ENCODE measurements around the gene LOXL1. TPM values are rescaled to one million over a fixed set of nuclear protein-coding genes. Genes with fewer than 3 reads are reported as not detected.
A peak's percentile ranks its signal among the peaks of the same experiment; 100 is the strongest.

LOXL1 gene
- total RNA-seq, 1 experiment from 2014 or later = 10.4 TPM

DNA sequence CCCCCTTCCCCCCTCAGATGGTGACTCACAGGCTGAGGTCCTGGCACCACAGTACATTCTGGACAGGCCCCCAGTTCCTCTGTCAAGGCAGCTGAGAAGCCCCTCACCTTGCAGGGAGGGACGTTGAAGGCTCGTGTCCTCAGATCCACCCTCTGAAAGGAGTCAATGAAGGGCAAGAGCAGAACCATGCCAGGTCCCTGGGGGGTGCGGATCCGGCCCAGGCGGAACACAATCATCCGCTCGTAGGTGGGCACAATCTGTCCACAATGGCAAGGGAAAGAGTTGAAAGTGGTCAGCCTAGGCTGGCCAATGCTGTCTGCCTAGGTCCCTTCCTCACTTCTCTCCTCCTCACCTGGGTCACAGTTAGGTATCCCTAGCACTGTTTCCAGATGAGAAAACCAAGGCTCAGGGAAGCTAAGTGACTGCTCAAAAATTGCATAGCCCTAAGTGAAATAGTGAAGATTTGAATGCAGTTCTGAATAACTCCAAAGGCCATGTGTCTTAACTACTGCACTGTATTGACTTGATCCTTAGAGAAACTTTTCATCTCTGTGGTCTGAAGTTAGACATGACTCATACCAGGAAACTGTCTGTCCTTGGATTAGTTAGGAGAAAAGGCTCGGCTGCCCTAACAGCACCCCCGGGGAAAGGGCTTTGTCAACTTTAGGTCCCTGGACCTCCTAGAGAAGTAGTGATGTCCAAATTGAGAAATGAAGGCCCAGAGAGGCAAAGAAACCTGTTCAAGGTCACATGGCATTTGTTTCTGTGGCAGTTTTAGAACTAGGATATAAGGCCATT lies 62.9 kb downstream of the LOXL1 start:
- DNase-seq (ENCODE audit: extremely low read depth, low read depth) = no peak

DNA sequence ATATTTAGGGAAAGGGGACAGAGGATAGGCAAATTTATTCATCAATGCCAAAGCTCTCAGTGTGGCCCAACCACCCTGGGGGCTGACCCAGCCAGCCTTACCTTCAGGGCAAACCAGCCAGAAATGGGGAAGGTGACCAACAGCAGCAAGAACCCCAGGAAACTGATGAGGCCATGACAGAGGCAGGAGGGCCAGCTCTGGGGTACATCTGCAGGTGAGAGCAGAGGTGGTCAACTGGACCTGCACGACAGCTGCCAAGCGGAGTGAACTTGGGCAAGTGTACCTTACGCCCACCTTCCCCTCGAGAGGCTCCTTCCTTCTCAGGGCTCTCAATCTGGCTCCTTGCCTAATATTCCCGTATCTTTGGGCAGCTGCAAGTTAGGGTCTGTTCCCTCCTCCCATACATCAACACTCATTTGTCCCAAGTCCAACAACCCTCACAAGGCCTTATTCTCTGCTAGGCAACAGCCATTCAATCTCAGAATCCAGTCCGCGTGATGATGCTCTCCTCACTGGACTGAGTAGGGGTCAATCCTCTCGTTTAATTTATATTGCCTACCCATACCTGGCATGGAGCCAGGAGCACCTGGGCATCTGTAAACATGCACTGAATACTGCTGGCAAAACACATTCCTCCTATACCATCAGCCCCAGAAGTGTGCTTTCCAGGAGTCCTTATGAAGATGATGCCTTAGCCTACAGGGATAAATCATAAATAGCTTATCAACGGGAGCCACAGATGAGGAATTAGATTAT lies 64.2 kb downstream of the LOXL1 start:
- no peak for DNase-seq (ENCODE audit: extremely low read depth, low read depth)

DNA sequence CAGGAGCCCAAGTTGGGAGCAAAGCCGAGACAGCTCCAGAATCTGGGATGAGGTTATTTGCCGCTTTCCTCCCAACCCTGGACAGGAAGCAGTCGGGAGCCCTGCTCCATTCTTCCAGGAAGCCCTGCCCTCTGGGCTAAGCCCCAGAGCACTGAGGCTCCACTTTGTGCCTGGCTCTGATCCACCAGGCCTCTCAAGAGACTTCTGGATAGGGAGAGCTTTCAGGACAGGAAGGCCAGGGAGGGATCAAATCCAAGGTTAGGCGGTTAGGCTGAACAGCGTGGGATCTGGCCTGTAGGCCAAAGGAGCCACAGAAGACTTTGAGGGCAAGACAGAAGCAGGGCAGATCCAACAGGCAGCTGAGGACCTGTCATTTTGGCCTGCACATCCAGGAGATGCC lies 65.0 kb downstream of the LOXL1 start:
- no peak for DNase-seq (ENCODE audit: extremely low read depth, low read depth)

DNA sequence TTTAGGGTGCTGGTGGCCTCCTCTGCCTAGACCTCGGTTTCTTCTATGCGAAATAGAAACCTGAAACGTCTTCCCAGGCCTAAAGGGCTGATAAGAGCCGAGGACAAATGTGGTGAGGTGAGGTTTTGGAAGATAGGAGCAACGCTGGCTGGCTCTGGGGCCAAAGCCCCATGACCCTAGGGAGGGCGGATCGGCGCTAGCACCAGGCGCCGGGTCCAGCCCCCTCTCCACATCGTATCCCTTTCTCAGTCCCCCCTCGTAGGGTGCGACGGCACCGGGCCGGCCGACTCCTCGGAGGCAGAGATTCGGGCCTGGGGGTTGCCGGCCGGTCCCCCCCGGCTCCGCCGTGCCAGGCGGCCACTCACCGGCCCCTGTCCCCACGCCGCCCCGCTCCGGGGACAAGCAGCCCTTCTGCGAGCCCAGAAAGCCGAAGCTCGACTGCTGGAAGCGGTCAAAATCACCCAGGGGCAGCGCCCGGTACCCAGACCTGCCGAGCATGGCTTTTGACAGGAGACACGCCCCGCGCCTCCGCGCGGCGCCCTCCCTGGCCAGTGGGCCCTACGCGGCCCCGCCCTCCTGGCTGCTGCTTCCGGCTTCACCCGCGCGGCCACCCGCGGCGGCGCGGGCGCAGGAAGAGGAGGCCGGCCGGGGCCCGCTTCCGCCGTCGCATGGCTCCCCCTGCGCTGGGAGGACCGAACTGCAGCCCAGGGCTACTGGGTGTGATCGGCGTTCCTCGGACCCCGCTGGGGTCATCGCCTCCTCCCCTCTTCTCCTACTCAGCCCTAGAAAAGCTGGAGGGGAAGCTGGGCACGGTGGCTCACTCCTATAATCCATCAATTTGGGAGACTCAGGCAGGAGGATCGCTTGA lies 65.7 kb downstream of the LOXL1 start, which contains the start of gene STOML1:
STOML1 (minus strand) TSS at position 570 of the 868 bp plus-strand sequence; CDS start at position 498, 72 bp downstream.
- peak; percentile 85 for DNase-seq (ENCODE audit: extremely low read depth, low read depth)

DNA sequence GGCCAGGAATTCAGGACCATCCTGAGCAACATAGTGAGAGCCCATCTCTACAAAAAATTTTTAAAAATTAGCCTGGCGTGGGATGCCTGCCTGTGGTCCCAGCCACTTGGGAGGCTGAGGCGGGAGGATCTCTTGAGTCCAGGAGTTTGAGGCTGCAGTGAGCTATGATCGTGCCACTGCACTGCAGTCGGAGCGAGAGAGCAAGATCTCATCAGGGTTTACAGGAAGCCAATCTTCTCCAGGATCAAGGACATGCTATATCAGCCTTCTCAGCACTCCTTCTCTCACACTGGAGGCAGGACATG lies 66.3 kb downstream of the LOXL1 start:
- DNase-seq (ENCODE audit: extremely low read depth, low read depth) = no peak

DNA sequence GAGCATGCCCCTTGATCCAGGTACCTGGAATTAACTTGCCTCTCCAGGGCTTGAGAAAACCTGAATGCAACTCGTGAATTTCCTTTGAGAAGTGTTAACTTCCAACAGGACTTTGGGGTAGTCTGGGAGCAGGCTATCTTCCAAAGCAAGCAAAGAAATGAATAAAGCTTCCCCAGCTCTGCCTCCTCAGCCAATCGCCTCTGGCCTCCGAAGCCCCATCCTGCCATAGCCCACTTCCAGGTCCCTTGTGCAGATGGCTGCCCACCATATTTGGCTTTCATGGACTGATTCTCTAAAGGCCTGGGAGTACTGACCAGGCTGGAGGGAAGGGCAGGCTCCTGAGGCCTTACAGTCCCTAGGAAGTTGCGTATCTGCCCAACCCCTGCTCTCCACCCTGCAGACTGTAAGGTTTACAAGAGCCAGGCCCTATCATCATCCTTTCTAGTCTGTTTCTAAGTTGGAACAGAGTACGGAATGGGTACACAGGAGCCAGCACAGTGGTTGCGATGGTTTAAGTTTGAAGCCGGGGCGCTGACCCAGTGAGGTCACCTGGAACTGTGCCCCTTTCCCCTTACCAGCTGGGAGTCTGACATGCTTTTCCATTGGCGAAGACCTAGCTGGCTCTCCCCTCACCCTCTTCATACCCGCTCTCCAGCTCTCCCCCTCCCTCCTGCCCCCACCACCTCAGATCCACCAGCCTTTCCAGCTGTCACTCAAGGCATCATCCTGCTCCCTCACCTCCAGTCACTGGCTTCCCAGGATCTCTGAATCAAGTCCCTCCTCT lies 67.1 kb downstream of the LOXL1 start:
- no peak for DNase-seq (ENCODE audit: extremely low read depth, low read depth)

DNA sequence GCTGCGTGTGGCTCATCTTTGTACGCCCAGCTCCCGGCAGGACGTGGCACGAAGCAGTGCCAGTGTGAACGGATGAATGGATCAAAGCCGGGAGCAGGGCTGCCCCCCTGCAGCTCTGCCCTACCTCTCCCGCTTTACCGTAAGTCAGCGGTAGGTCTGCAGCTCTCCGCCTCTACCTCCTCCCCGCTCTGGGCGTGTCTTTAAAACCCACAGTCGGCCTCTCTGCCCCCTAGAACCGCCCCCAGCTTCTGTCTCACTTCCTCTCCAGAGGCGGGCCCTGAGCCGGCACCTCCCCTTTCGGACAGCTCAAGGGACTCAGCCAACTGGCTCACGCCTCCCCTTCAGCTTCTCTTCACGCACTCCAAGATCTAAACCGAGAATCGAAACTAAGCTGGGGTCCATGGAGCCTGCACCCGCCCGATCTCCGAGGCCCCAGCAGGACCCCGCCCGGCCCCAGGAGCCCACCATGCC lies 68.2 kb downstream of the LOXL1 start, which contains the start of gene PML:
PML (plus strand) TSS at position 304 of the 471 bp plus-strand sequence; CDS start at position 401, 97 bp downstream.
- DNase-seq (ENCODE audit: extremely low read depth, low read depth) = peak; percentile 92

DNA sequence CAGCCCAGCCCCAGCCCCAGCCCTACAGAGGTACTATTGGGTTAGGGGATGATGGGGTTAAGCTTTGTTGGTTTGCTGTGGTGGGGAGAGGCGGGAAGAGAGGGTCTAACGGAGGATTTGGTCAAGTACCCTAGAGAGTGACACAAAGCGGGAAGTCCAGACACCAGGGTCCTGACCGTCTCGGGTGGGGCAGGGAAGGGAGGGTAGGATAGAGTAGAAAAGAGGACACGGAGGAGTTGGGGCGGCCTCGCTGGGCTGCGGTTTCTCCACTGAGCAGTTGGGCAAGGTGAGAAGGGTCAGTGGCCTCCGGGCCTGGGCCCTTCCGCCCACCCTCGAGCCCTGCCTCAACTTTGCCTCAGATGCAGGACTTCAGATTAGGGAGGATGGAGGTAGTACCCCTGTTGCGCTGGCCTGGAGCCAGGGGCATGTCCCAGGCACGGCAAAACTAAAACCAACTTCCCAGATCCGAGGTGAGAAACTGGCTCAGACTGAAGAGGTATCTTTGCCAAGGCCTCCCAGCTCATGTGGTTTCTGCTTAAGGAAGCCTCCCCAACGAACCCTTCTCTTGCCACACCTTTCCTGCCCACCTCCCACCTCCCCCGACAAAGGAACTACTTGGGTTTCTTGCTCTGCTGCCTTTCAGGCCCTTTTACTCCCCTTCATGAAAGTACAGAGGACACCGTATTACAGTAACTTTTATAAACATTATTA lies 68.8 kb downstream of the LOXL1 start:
- no peak for DNase-seq (ENCODE audit: extremely low read depth, low read depth)

DNA sequence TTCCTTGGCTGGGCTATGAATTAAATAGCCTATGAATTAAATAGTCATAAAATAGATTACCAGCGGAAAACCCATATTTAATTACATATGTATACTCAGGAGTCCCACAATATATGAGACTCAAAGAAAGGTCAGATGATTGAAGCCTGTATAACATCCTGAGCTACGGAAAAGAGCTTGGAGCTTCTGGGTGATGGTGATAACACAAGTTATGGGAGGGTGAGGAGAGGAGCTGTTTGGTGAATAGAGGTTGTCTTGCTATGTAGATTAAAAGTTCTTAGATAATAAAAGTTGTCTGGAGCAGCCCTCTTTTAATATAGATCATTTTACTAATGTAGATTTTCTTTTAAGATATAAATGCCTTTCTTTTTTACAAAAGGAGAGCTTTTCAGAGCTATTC lies 70.0 kb downstream of the LOXL1 start:
- no peak for DNase-seq (ENCODE audit: extremely low read depth, low read depth)

DNA sequence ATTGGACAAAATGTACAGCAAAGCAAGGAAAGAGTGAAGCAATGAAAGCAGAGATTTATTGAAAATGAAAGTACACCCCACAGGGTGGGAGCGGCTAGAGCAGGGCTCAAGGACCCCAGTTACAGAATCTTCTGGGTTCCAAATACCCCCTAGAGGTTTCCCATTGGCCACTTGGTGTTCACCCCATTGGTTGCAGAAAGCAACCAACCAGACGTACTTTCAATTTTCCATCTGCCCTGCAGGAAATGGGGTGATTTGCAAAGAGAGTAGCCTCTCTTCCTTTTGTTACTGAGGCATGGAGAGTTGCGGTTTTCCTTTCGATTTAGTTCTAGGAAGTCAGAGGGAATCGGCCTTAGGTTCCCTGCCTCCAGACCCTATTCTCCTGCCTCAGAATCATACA lies 70.7 kb downstream of the LOXL1 start:
- no peak for DNase-seq (ENCODE audit: extremely low read depth, low read depth)

DNA sequence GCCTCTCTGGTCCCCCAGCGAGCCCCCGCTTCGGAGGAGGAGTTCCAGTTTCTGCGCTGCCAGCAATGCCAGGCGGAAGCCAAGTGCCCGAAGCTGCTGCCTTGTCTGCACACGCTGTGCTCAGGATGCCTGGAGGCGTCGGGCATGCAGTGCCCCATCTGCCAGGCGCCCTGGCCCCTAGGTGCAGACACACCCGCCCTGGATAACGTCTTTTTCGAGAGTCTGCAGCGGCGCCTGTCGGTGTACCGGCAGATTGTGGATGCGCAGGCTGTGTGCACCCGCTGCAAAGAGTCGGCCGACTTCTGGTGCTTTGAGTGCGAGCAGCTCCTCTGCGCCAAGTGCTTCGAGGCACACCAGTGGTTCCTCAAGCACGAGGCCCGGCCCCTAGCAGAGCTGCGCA lies 71.7 kb downstream of the LOXL1 start:
- DNase-seq (ENCODE audit: extremely low read depth, low read depth) = no peak

Other genes starting within 250 kb of the LOXL1 start
- 30.2 and 32.8 TPM in 2 replicates for gene CD276, start 242.1 kb upstream of the LOXL1 start, total RNA-seq (2014; rRNA removed; shearing (Covaris generic))
- 0.02 TPM in 1 of 2 replicates, not detected in the other for gene INSYN1, start 173.1 kb upstream of the LOXL1 start, total RNA-seq (2014; rRNA removed; shearing (Covaris generic))
- gene TBC1D21, start 52.9 kb upstream of the LOXL1 start, total RNA-seq (2014; rRNA removed; shearing (Covaris generic)) = not detected in 2 replicates
- gene STOML1, start 65.8 kb downstream of the LOXL1 start, total RNA-seq (2014; rRNA removed; shearing (Covaris generic)) = 4.3 and 6.3 TPM in 2 replicates
- gene PML, start 68.3 kb downstream of the LOXL1 start, total RNA-seq (2014; rRNA removed; shearing (Covaris generic)) = 9.6 and 10.1 TPM in 2 replicates
- not detected in 2 replicates for gene GOLGA6A, start 156.1 kb downstream of the LOXL1 start, total RNA-seq (2014; rRNA removed; shearing (Covaris generic))
- gene ISLR2, start 204.1 kb downstream of the LOXL1 start, total RNA-seq (2014; rRNA removed; shearing (Covaris generic)) = not detected in 2 replicates
- not detected in 2 replicates for gene ISLR, start 247.2 kb downstream of the LOXL1 start, total RNA-seq (2014; rRNA removed; shearing (Covaris generic))

Data from NCI-H460 (cell line).